Endothelial cell (in vitro differentiated cells): ENCODE measurements around the gene PDE6H. TPM values are rescaled to one million over a fixed set of nuclear protein-coding genes. Genes with fewer than 3 reads are reported as not detected.

ENCODE experiments used
- DNase-seq: peaks from one replicate; pipeline ENCODE4 v3.0.0; 2021; ENCODE audit warnings: low spot score
- H3K27ac Mint-ChIP-seq: one replicate; pipeline ENCODE4 v1.8.0; 2021; ENCODE audit warnings: mixed read lengths, inconsistent platforms; ENCODE audit not compliant: unreplicated experiment
- H3K27me3 Mint-ChIP-seq: one replicate; pipeline ENCODE4 v1.8.0; 2021; ENCODE audit warnings: mild to moderate bottlenecking, moderate library complexity, mixed read lengths, inconsistent platforms; ENCODE audit not compliant: unreplicated experiment
- H3K36me3 Mint-ChIP-seq: one replicate; pipeline ENCODE4 v1.8.0; 2021; ENCODE audit warnings: mild to moderate bottlenecking, low read depth, mixed read lengths, inconsistent platforms; ENCODE audit not compliant: unreplicated experiment
- H3K4me1 Mint-ChIP-seq: one replicate; pipeline ENCODE4 v1.8.0; 2021; ENCODE audit warnings: mild to moderate bottlenecking, mixed read lengths, inconsistent platforms; ENCODE audit not compliant: unreplicated experiment
- H3K4me3 Mint-ChIP-seq: one replicate; pipeline ENCODE4 v1.8.0; 2021; ENCODE audit warnings: mild to moderate bottlenecking, mixed read lengths, inconsistent platforms; ENCODE audit not compliant: unreplicated experiment
- H3K9me3 Mint-ChIP-seq: one replicate; pipeline ENCODE4 v1.8.0; 2021; ENCODE audit warnings: mixed read lengths, inconsistent platforms; ENCODE audit not compliant: unreplicated experiment
- total RNA-seq: library from RNA; stranded (reverse); fragmentation: NEBNext Ultra II Directional; extraction: Animal tissue kit (Norgen Biotek cat#: 25700); gene quantifications from one replicate; pipeline ENCODE4 v1.2.1, GENCODE V29; 2021; ENCODE audit not compliant: unreplicated experiment
- TF ChIP-seq, protein P1 (sequence below): fragments of 200-600 bp; sonication (generic); IDR thresholded peaks from one replicate; pipeline ENCODE4 v1.5.0; 2021; ENCODE audit warnings: antibody characterized with exemption; ENCODE audit not compliant: unreplicated experiment

Gene PDE6H
- total RNA-seq, 1 donor from 2014 or later = not detected

DNA sequence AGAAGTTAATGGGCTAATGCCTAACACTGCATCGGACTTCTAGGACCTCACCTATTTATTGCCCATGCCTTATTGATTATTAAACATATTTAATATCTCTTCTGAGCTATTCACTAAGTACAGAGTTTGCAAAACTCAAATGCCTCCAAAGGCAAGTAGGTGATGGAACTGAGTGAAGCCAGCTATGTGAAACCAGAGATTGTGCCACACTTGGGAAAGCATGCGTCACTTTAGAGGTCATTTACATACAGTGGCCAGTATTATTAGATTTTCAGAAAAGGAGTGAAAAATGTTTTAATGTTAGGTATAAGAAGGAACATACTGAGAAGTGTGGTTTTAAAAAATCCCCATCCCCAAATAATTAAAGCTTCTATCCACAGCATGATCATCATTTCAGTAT, 27.7 kb downstream of the PDE6H start:
- TF ChIP-seq, protein P1, sequence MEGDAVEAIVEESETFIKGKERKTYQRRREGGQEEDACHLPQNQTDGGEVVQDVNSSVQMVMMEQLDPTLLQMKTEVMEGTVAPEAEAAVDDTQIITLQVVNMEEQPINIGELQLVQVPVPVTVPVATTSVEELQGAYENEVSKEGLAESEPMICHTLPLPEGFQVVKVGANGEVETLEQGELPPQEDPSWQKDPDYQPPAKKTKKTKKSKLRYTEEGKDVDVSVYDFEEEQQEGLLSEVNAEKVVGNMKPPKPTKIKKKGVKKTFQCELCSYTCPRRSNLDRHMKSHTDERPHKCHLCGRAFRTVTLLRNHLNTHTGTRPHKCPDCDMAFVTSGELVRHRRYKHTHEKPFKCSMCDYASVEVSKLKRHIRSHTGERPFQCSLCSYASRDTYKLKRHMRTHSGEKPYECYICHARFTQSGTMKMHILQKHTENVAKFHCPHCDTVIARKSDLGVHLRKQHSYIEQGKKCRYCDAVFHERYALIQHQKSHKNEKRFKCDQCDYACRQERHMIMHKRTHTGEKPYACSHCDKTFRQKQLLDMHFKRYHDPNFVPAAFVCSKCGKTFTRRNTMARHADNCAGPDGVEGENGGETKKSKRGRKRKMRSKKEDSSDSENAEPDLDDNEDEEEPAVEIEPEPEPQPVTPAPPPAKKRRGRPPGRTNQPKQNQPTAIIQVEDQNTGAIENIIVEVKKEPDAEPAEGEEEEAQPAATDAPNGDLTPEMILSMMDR = no peak
- no peaks in the 10 kb centered on the region for H3K36me3 Mint-ChIP-seq
- no peaks in the 10 kb centered on the region for H3K27me3 Mint-ChIP-seq
- no peak overlapping the region for H3K4me3 Mint-ChIP-seq
- H3K9me3 Mint-ChIP-seq = no peaks in the 10 kb centered on the region
- no peak for DNase-seq
- no peak overlapping the region for H3K27ac Mint-ChIP-seq
- peaks cover 14% of the 10 kb centered on the region for H3K4me1 Mint-ChIP-seq

DNA sequence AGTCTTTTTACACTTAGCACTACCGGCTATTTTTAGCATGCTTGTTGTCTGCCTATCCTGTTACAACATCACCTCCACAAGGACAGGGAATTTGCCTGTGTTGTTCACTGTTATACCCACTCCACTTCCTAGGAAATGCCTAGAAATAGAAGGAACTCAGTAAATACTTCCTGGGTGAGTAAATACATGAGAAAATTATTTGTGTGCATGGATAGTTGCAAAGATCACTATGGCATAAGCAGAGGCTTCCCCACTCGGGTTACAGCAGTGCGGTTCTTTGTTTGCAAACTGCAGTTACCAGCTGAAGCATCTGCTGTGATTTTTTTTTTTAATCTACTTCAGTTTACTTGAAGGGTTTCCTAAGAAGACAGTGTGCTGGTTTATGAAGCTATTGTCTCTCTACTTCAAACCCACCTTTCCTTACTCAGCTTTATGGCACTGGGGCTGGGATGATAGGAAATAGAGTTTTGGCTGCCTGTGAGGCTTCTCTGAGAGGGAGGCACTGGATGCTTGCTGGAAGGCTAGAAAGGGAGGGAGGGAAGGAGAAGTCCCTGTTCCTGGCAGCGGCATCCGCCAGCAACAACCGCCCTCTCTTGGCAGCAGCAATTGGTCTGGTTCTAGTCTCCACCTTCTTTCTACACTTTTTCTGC, 29.0 kb downstream of the PDE6H start:
- H3K27ac Mint-ChIP-seq = peak overlapping the region; percentile 22
- no peaks in the 10 kb centered on the region for H3K36me3 Mint-ChIP-seq
- TF ChIP-seq, protein P1 = no peak
- H3K9me3 Mint-ChIP-seq = no peaks in the 10 kb centered on the region
- peaks cover 14% of the 10 kb centered on the region for H3K4me1 Mint-ChIP-seq
- no peak overlapping the region for H3K4me3 Mint-ChIP-seq
- H3K27me3 Mint-ChIP-seq = no peaks in the 10 kb centered on the region
- peak; percentile 13 for DNase-seq

DNA sequence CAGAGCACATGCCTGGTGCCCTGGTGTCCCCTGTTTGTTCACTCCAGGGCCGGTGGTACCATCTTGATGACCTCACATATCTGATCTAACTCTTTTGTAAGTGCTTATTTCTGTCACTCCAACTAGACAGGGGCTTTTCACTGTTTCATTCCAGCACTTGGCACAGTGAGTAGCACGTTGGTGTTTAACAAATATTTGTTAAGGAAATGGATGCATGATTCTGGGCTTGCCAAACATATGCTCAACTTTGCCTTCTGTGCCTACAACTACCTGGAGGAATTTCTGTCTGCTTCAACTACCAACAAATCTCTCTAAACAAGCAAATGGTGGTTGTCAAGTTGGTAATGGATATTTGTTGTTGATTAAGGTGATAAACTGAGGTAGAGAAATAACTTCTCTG, 31.6 kb downstream of the PDE6H start:
- Mint-ChIP-seq H3K27me3 (no peaks in the 10 kb centered on the region), H3K36me3 (no peaks in the 10 kb centered on the region), H3K4me1 (peaks cover 14% of the 10 kb centered on the region), H3K9me3 (no peaks in the 10 kb centered on the region), H3K4me3 (no peak overlapping the region), H3K27ac (no peak overlapping the region)
- DNase-seq = no peak
- TF ChIP-seq, protein P1 = no peak

DNA sequence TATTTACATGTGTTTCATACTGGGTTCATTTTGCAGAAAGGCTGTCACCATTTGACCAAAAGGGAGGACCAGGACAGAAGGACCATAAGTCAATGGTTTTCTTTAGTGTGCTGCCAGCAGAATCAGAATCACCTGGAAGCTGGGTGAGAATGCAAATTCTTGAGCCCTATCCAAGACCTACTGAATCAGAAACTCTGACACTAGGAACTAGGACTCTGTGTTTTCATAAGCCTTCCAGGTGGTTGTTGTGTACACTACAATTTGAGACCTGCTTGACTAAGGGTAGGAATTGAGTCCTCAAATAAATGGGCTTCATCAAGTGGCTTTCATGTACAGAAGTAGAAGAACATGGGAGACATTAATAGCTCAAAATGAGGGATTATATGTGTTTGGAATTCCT, 32.2 kb downstream of the PDE6H start:
- no peaks in the 10 kb centered on the region for H3K36me3 Mint-ChIP-seq
- no peak for DNase-seq
- H3K27ac Mint-ChIP-seq = no peak overlapping the region
- TF ChIP-seq, protein P1 = no peak
- peaks cover 14% of the 10 kb centered on the region for H3K4me1 Mint-ChIP-seq
- H3K9me3 Mint-ChIP-seq = no peaks in the 10 kb centered on the region
- no peak overlapping the region for H3K4me3 Mint-ChIP-seq
- no peaks in the 10 kb centered on the region for H3K27me3 Mint-ChIP-seq

DNA sequence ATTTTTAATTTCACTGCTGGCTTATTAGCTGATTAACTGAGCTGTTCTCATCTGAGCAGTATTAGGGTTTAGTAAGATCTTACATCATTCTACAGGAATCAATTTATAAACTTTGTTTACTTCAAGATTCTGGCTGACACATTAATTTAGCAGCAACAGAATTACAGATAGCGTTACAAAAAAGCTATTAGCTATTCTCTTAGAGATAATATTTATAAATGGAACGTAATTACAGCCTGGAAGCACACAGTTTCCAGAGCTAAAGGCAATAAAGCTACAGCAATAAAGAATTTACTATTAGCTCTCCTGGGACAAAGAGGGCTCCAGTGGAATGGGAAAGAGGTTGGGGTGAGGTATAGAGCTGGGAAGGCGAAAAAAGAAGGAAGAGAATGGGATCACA, 34.7 kb downstream of the PDE6H start:
- DNase-seq = no peak
- Mint-ChIP-seq H3K27ac (no peak overlapping the region), H3K27me3 (no peaks in the 10 kb centered on the region), H3K36me3 (no peaks in the 10 kb centered on the region), H3K9me3 (no peaks in the 10 kb centered on the region), H3K4me1 (peaks cover 4% of the 10 kb centered on the region), H3K4me3 (no peak overlapping the region)
- TF ChIP-seq, protein P1 = no peak
